ENCODE data around the gene ENPP1.

GRCh38 chr6:131909408-131910218 lies 101.8 kb downstream of the ENPP1 start:
- TF ChIP-seq CTCF (IDR thresholded peaks at IDR 0.05) = peak; percentile 75 to 87 (median 80)
- no peak for TF ChIP-seq POLR2A (IDR thresholded peaks at IDR 0.05)

Data from vagina (tissue), 2 donors.